MM.1S (cell line): ENCODE results near the gene PRKCG.

Experiments used
- CTCF ChIP-seq: fragments of 300-600 bp; sonication (generic); IDR thresholded peaks from 2 replicates; pipeline ENCODE4 v1.5.1; 2016; ENCODE audit warnings: antibody characterized with exemption, low read length, mixed read lengths
- EZH2 ChIP-seq: fragments of 300-600 bp; sonication (generic); optimal IDR thresholded peaks from 2 replicates; pipeline ENCODE3; 2017; ENCODE audit warnings: low read depth, mild to moderate bottlenecking, antibody characterized with exemption, low read length, mixed read lengths

GRCh38 chr19:53892301-53892980 is 10.4 kb downstream of the PRKCG start:
- TF ChIP-seq CTCF (no peak), EZH2 (no peak)
